Tibial nerve (tissue), 4 donors: Measurements from ENCODE around the gene ERFE. TPM values are rescaled to one million over a fixed set of nuclear protein-coding genes. Genes with fewer than 3 reads are reported as not detected.

Source experiments
- DNase-seq, 2 donors: peaks; one replicate each; pipeline ENCODE4 v3.0.0-alpha.2; 2019; ENCODE audit warnings: low spot score in 2 of 2
- H3K27ac ChIP-seq, 4 donors: fragments of 200-600 bp; sonication (generic) in 3 of 4; one replicate each; pipeline ENCODE4 v1.5.1; 2017 to 2019; ENCODE audit warnings: mild to moderate bottlenecking in 1 of 4
- H3K27me3 ChIP-seq, 2 donors: fragments of 200-600 bp; sonication (generic) in 1 of 2; one replicate each; pipeline versions ENCODE4 v1.5.1 to v1.6.0; 2017 to 2019
- H3K36me3 ChIP-seq, 3 donors: fragments of 200-600 bp; sonication (generic); one replicate each; pipeline ENCODE4 v1.5.1; 2018 to 2019
- H3K4me1 ChIP-seq, 4 donors: fragments of 200-600 bp; sonication (generic) in 3 of 4; one replicate each; pipeline ENCODE4 v1.5.1; 2017 to 2019
- H3K4me3 ChIP-seq, 4 donors: fragments of 200-600 bp; sonication (generic) in 3 of 4; one replicate each; pipeline ENCODE4 v1.5.1; 2017 to 2019; ENCODE audit warnings: mild to moderate bottlenecking in 1 of 4, moderate library complexity in 1 of 4
- H3K9me3 ChIP-seq, 4 donors: fragments of 200-600 bp; sonication (generic) in 3 of 4; one replicate each; pipeline ENCODE4 v1.5.1; 2017 to 2019
- EP300 ChIP-seq, 2 donors: sonication (generic); formaldehyde crosslinking; IDR thresholded peaks; one replicate each; pipeline ENCODE4 v1.6.1; 2017; ENCODE audit warnings: antibody characterized with exemption in 2 of 2, mild to moderate bottlenecking in 1 of 2
- POLR2A ChIP-seq, 2 donors: fragments of 450-650 bp; IDR thresholded peaks; one replicate each; pipeline ENCODE4 v1.6.1; 2017; ENCODE audit warnings: antibody characterized with exemption in 2 of 2, mild to moderate bottlenecking in 2 of 2, moderate library complexity in 2 of 2
- WGBS, 2 donors: methylation state at CpG; one replicate each; pipeline ENCODE4 v1.1.5; 2018; 5-methylcytosine and 5-hydroxymethylcytosine counted together
- total RNA-seq, 4 donors: library from RNA; depleted of rRNA; stranded (reverse); fragments of >200 nt; gene quantifications; one replicate each; pipeline ENCODE4 v1.1.0, GENCODE V29; 2016
- TF ChIP-seq, protein P1 (sequence below), 5 experiments: fragments of 200-600 bp in 3 of 5; fragments of 450-650 bp in 2 of 5; sonication (generic) in 3 of 5; IDR thresholded peaks; one replicate each; pipeline ENCODE4 v1.5.1; 2016 to 2019; ENCODE audit warnings: antibody characterized with exemption in 5 of 5, mild to moderate bottlenecking in 3 of 5, moderate library complexity in 2 of 5

Gene ERFE
- total RNA-seq, 4 donors from 2014 or later, result not detected

- H3K27me3 ChIP-seq, result no peaks in the 10 kb centered on the region
- no peak for TF ChIP-seq POLR2A (IDR thresholded peaks at IDR 0.05)
- TF ChIP-seq, protein P1, sequence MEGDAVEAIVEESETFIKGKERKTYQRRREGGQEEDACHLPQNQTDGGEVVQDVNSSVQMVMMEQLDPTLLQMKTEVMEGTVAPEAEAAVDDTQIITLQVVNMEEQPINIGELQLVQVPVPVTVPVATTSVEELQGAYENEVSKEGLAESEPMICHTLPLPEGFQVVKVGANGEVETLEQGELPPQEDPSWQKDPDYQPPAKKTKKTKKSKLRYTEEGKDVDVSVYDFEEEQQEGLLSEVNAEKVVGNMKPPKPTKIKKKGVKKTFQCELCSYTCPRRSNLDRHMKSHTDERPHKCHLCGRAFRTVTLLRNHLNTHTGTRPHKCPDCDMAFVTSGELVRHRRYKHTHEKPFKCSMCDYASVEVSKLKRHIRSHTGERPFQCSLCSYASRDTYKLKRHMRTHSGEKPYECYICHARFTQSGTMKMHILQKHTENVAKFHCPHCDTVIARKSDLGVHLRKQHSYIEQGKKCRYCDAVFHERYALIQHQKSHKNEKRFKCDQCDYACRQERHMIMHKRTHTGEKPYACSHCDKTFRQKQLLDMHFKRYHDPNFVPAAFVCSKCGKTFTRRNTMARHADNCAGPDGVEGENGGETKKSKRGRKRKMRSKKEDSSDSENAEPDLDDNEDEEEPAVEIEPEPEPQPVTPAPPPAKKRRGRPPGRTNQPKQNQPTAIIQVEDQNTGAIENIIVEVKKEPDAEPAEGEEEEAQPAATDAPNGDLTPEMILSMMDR (IDR thresholded peaks at IDR 0.05), result no peak
- no peak for TF ChIP-seq EP300 (IDR thresholded peaks at IDR 0.05)
- H3K9me3 ChIP-seq, result no peaks in the 10 kb centered on the region
- 4 to 8% methylated on average over 24 to 27 of the region's 27 CpGs for WGBS, 2 donors
- peak overlapping the region; percentile 77 to 93 (median 88) for H3K27ac ChIP-seq
- no peak for DNase-seq
- peaks cover 0 to 56% (median 26%) of the 10 kb centered on the region in 4 donors for H3K4me1 ChIP-seq
- peak overlapping the region; percentile 63 to 88 (median 76) for H3K4me3 ChIP-seq
- no peaks in the 10 kb centered on the region for H3K36me3 ChIP-seq
Measured at GRCh38 chr2:238202326-238203093, 43.7 kb downstream of the ERFE start.

GRCh38 chr2:238203094-238203972, 44.6 kb downstream of the ERFE start, which contains the start of gene ILKAP:
Gene ILKAP, minus strand, starts transcription at chr2:238203695. Its CDS starts 142 bp downstream, at chr2:238203553.
- Histone ChIP-seq H3K27ac (peak within 1 kb of the TSS; percentile 77 to 93 (median 90)), H3K27me3 (no peaks in the 10 kb centered on the region), H3K4me1 (peaks cover 0 to 47% (median 26%) of the 10 kb centered on the region in 4 donors), H3K4me3 (peak within 1 kb of the TSS; percentile 63 to 88 (median 76)), H3K36me3 (no peaks in the 10 kb centered on the region), H3K9me3 (no peaks in the 10 kb centered on the region)
- TF ChIP-seq POLR2A (IDR thresholded peaks at IDR 0.05) (peak; percentile 74 to 88), EP300 (IDR thresholded peaks at IDR 0.05) (peak in 1 of 2 donors; percentile 68)
- TF ChIP-seq, protein P1 (IDR thresholded peaks at IDR 0.05), result peak in 1 of 5 experiments; percentile 56
- 0% methylated on average over 6 to 73 of the region's 126 CpGs for WGBS, 2 donors
- DNase-seq, result peak; percentile 53 to 72

- DNase-seq, result no peak
- peak overlapping the region; percentile 61 to 93 (median 90) for H3K27ac ChIP-seq
- no peaks in the 10 kb centered on the region for H3K27me3 ChIP-seq
- no peak for TF ChIP-seq POLR2A (IDR thresholded peaks at IDR 0.05)
- no peak for TF ChIP-seq EP300 (IDR thresholded peaks at IDR 0.05)
- TF ChIP-seq, protein P1 (IDR thresholded peaks at IDR 0.05), result no peak
- no peaks in the 10 kb centered on the region for H3K36me3 ChIP-seq
- 59% methylated on average over 18 of the region's 18 CpGs for WGBS, 2 donors
- H3K4me3 ChIP-seq, result peak overlapping the region; percentile 32 to 88 (median 74)
- H3K9me3 ChIP-seq, result no peaks in the 10 kb centered on the region
- H3K4me1 ChIP-seq, result peaks cover 0 to 39% (median 26%) of the 10 kb centered on the region in 4 donors
Measured at GRCh38 chr2:238203973-238204683, 45.4 kb downstream of the ERFE start.

DNA sequence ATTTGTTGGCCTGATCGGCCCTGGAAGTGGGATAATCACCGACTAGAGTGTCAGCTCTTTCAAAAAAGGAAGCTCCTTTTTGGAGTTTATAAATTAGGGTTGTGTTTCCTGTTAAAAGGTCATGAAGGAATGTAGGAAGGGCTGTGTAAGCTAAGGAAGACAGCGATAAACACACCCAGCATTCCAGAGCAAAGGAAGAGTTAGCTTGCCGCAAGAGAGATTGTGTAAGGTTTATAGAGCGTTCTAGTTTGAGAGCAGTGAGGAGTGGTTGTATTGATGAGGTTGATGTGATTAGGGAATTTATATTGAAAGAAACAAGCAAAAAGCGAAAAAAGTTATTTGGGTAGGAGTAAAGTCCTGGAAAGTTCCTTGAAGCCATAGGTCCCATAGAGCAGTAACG, 48.2 kb downstream of the ERFE start:
- no peaks in the 10 kb centered on the region for H3K36me3 ChIP-seq
- H3K27me3 ChIP-seq, result no peaks in the 10 kb centered on the region
- no peak overlapping the region for H3K27ac ChIP-seq
- peaks cover 0 to 12% (median 9%) of the 10 kb centered on the region in 4 donors for H3K4me1 ChIP-seq
- H3K4me3 ChIP-seq, result no peak overlapping the region
- H3K9me3 ChIP-seq, result no peaks in the 10 kb centered on the region
- TF ChIP-seq, protein P1 (IDR thresholded peaks at IDR 0.05), result no peak
- TF ChIP-seq EP300 (IDR thresholded peaks at IDR 0.05) (no peak), POLR2A (IDR thresholded peaks at IDR 0.05) (no peak)
- DNase-seq, result no peak
- 68 to 76% methylated on average over 7 of the region's 7 CpGs for WGBS, 2 donors
